Hepatocyte (in vitro differentiated cells): ENCODE measurements around the gene AMELX. TPM values are rescaled to one million over a fixed set of nuclear protein-coding genes. Genes with fewer than 3 reads are reported as not detected.

Source experiments
- DNase-seq: peaks from one replicate; pipeline ENCODE4 v3.0.0-alpha.2; 2016; ENCODE audit warnings: low spot score
- H2AFZ ChIP-seq: fragments of 200-600 bp; sonication (generic); 2 replicates; pipeline ENCODE4 v1.6.0; 2016; ENCODE audit warnings: antibody characterized with exemption, mild to moderate bottlenecking
- H3K27ac ChIP-seq: fragments of 200-600 bp; sonication (generic); 2 replicates; pipeline ENCODE4 v1.5.1; 2016; ENCODE audit warnings: mild to moderate bottlenecking
- H3K27me3 ChIP-seq: fragments of 200-600 bp; sonication (generic); 2 replicates; pipeline ENCODE4 v1.6.1; 2016
- H3K36me3 ChIP-seq: fragments of 200-600 bp; sonication (generic); replicated peaks from 2 replicates; pipeline ENCODE4 v1.5.1; 2016; ENCODE audit warnings: low read depth; ENCODE audit not compliant: insufficient read depth
- H3K4me1 ChIP-seq: fragments of 200-600 bp; sonication (generic); 2 replicates; pipeline ENCODE4 v1.5.1; 2016; ENCODE audit warnings: mild to moderate bottlenecking, moderate library complexity; ENCODE audit not compliant: insufficient read depth
- H3K4me2 ChIP-seq: fragments of 200-600 bp; sonication (generic); 2 replicates; pipeline ENCODE4 v1.6.0; 2016
- H3K4me3 ChIP-seq: fragments of 200-600 bp; sonication (generic); 2 replicates; pipeline ENCODE4 v1.5.1; 2016; ENCODE audit warnings: mild to moderate bottlenecking
- H3K79me2 ChIP-seq: fragments of 200-600 bp; sonication (generic); 2 replicates; pipeline ENCODE4 v1.6.0; 2017; ENCODE audit warnings: mild to moderate bottlenecking
- H3K9me2 ChIP-seq: fragments of 200-600 bp; sonication (generic); replicated peaks from 2 replicates; pipeline ENCODE4 v1.6.0; 2017; ENCODE audit warnings: mild to moderate bottlenecking; ENCODE audit not compliant: insufficient read depth
- H3K9me3 ChIP-seq: fragments of 200-600 bp; sonication (generic); 2 replicates; pipeline ENCODE4 v1.5.1; 2016; ENCODE audit warnings: low read depth, mild to moderate bottlenecking
- H4K20me1 ChIP-seq: fragments of 200-600 bp; sonication (generic); 2 replicates; pipeline ENCODE4 v1.6.0; 2016; ENCODE audit warnings: mild to moderate bottlenecking; ENCODE audit not compliant: insufficient read depth, poor library complexity, severe bottlenecking
- CTCF ChIP-seq: fragments of 200-600 bp; sonication (generic); IDR thresholded peaks from 2 replicates; pipeline ENCODE4 v1.5.1; 2016; ENCODE audit warnings: antibody characterized with exemption, mild to moderate bottlenecking; ENCODE audit not compliant: poor library complexity
- EZH2 ChIP-seq: fragments of 200-600 bp; sonication (generic); IDR thresholded peaks from 2 replicates; pipeline ENCODE4 v1.6.1; 2016; ENCODE audit warnings: antibody characterized with exemption, mild to moderate bottlenecking, borderline replicate concordance
- EZH2phosphoT487 ChIP-seq: fragments of 200-600 bp; sonication (generic); IDR thresholded peaks from one replicate; pipeline ENCODE4 v1.6.1; 2018; ENCODE audit warnings: antibody characterized with exemption, mild to moderate bottlenecking, low read depth, moderate library complexity; ENCODE audit not compliant: unreplicated experiment, severe bottlenecking
- WGBS: methylation state at CpG from one replicate; pipeline ENCODE4 v1.1.6; 2016; ENCODE audit warnings: low lambda C conversion rate; ENCODE audit errors: missing lambda C conversion rate; 5-methylcytosine and 5-hydroxymethylcytosine counted together
- polyA plus RNA-seq: library from polyadenylated mRNA; unstranded; fragments of >200 nt; fragmentation: Nextera tagmentation; extraction: Ambion mirVana; gene quantifications from 2 replicates; pipeline ENCODE4 v1.2.1, GENCODE V29; 2016
- total RNA-seq: library from RNA; depleted of rRNA; stranded (reverse); fragments of >200 nt; gene quantifications from 2 replicates; pipeline ENCODE4 v1.2.3, GENCODE V29; 2014

The AMELX gene
- total and polyA plus RNA-seq, 2 experiments from 2014 or later = not detected

DNA sequence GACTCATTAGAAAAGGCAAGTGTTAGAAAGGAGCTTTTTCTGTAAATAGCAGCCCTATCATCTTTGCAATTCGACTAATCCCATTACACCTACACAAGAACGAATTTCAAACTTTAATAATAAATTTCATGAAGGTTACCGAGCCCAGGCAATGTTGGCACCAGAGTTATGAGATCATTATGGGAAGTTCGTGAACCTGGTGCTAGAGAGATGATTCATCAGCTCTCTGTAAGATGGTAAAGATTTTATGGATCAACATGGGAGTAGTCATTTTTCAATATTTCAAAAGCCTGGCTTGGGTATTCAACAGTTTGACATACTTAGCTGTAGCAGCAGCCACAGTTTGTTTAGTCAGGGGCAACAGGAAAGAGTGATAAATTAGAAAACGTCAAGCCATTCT, 35.8 kb downstream of the AMELX start:
- Histone ChIP-seq H3K9me3 (peaks cover 3% of the 10 kb centered on the region), H3K27ac (no peak overlapping the region), H3K4me3 (no peak overlapping the region), H3K4me1 (no peaks in the 10 kb centered on the region), H3K36me3 (no peaks in the 10 kb centered on the region), H3K9me2 (no peaks in the 10 kb centered on the region), H2AFZ (no peak overlapping the region), H3K27me3 (no peaks in the 10 kb centered on the region), H3K79me2 (no peaks in the 10 kb centered on the region), H3K4me2 (no peak overlapping the region), H4K20me1 (no peaks in the 10 kb centered on the region)
- no peak for DNase-seq
- TF ChIP-seq EZH2 = no peak
- TF ChIP-seq EZH2phosphoT487 = no peak
- no peak for TF ChIP-seq CTCF
- 42% methylated on average over 5 of the region's 5 CpGs for WGBS

DNA sequence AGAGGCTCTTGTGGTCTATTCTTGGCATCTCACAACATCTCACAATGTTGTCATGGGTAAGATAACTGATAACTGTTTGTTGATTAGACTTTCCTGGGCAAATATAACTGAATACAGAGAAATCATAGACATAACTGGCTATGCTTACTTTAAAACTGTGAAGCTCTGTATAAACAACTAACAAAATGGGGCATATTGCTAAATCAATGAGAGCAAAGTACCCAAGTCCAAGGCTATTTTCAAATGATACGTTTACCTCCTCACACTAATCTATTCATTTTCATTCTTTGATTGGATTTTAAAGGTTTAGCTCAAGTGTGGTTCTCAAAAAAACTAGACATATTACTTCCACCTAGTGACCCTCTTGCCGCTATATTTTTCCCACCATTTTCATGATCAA, 38.6 kb downstream of the AMELX start:
- WGBS = 65% methylated on average over 2 of the region's 2 CpGs
- no peaks in the 10 kb centered on the region for H3K9me3 ChIP-seq
- H3K36me3 ChIP-seq = no peaks in the 10 kb centered on the region
- no peaks in the 10 kb centered on the region for H3K9me2 ChIP-seq
- no peak overlapping the region for H2AFZ ChIP-seq
- no peak overlapping the region for H3K4me2 ChIP-seq
- no peaks in the 10 kb centered on the region for H3K27me3 ChIP-seq
- no peak for DNase-seq
- no peaks in the 10 kb centered on the region for H3K4me1 ChIP-seq
- no peaks in the 10 kb centered on the region for H3K79me2 ChIP-seq
- H4K20me1 ChIP-seq = no peaks in the 10 kb centered on the region
- no peak overlapping the region for H3K27ac ChIP-seq
- no peak overlapping the region for H3K4me3 ChIP-seq
- TF ChIP-seq CTCF = no peak
- TF ChIP-seq EZH2phosphoT487 = no peak
- no peak for TF ChIP-seq EZH2

- H3K27me3 ChIP-seq = no peaks in the 10 kb centered on the region
- no peak overlapping the region for H3K4me3 ChIP-seq
- H3K4me2 ChIP-seq = no peak overlapping the region
- 61% methylated on average over 2 of the region's 2 CpGs for WGBS
- no peaks in the 10 kb centered on the region for H3K9me3 ChIP-seq
- no peaks in the 10 kb centered on the region for H3K9me2 ChIP-seq
- no peak for DNase-seq
- H4K20me1 ChIP-seq = no peaks in the 10 kb centered on the region
- H3K27ac ChIP-seq = no peak overlapping the region
- H3K36me3 ChIP-seq = no peaks in the 10 kb centered on the region
- H2AFZ ChIP-seq = no peak overlapping the region
- H3K79me2 ChIP-seq = no peaks in the 10 kb centered on the region
- H3K4me1 ChIP-seq = no peaks in the 10 kb centered on the region
- TF ChIP-seq EZH2 = no peak
- no peak for TF ChIP-seq CTCF
These were observed 41.0 kb downstream of the AMELX start for GRCh38 chrX:11334165-11334564.

- Histone ChIP-seq H3K4me1 (no peaks in the 10 kb centered on the region), H3K79me2 (no peaks in the 10 kb centered on the region), H2AFZ (no peak overlapping the region), H3K36me3 (no peaks in the 10 kb centered on the region), H3K27ac (no peak overlapping the region), H3K9me3 (no peaks in the 10 kb centered on the region), H4K20me1 (no peaks in the 10 kb centered on the region), H3K4me3 (no peak overlapping the region), H3K4me2 (no peak overlapping the region), H3K27me3 (no peaks in the 10 kb centered on the region), H3K9me2 (no peaks in the 10 kb centered on the region)
- 72% methylated on average over 2 of the region's 2 CpGs for WGBS
- TF ChIP-seq EZH2 (no peak), EZH2phosphoT487 (no peak), CTCF (no peak)
- DNase-seq = no peak
These were observed 43.0 kb downstream of the AMELX start for GRCh38 chrX:11336201-11336600.
